Natural killer cell (primary cell): ENCODE results near the gene GAS2L2. TPM values are rescaled to one million over a fixed set of nuclear protein-coding genes. Genes with fewer than 3 reads are reported as not detected.
A peak's percentile ranks its signal among the peaks of the same experiment; 100 is the strongest.

Experiments used
- ATAC-seq, 3 donors: fragments of 150-1000 bp in 2 of 3; fragments of 200-7000 bp in 1 of 3; cut with Tn5 transposase; 1 replicate in 1 of 3; 2 replicates in 2 of 3; pipeline ENCODE4 v1.10.0; 2021; ENCODE audit warnings: mild to moderate bottlenecking in 2 of 3, moderate library complexity in 2 of 3
- DNase-seq, 2 donors: peaks; one replicate each; pipeline versions ENCODE4 v3.0.0 to v3.0.0-alpha.2; 2013 to 2021; ENCODE audit warnings: mixed read lengths in 1 of 2
- H3K27ac ChIP-seq: one replicate; pipeline ENCODE4 v1.5.1; 2013; ENCODE audit warnings: mild to moderate bottlenecking, low read length
- H3K27me3 ChIP-seq: one replicate; pipeline ENCODE4 v1.6.1; 2013; ENCODE audit warnings: low read length; ENCODE audit not compliant: control insufficient read depth, insufficient read depth
- H3K36me3 ChIP-seq: one replicate; pipeline ENCODE4 v1.6.1; 2013; ENCODE audit warnings: low read length; ENCODE audit not compliant: control insufficient read depth, insufficient read depth
- H3K4me1 ChIP-seq: one replicate; pipeline ENCODE4 v1.6.1; 2013; ENCODE audit warnings: low read length; ENCODE audit not compliant: control insufficient read depth, insufficient read depth
- H3K4me3 ChIP-seq: one replicate; pipeline ENCODE4 v1.5.1; 2013; ENCODE audit warnings: low read length
- H3K9me3 ChIP-seq: one replicate; pipeline ENCODE4 v1.6.1; 2013; ENCODE audit warnings: low read length; ENCODE audit not compliant: control insufficient read depth, insufficient read depth
- H3K27ac Mint-ChIP-seq, 2 donors: one replicate each; pipeline ENCODE4 v1.8.0; 2022; ENCODE audit warnings: mild to moderate bottlenecking in 2 of 2, mixed read lengths in 2 of 2, moderate library complexity in 1 of 2
- H3K27me3 Mint-ChIP-seq, 2 donors: one replicate each; pipeline ENCODE4 v1.8.0; 2022; ENCODE audit warnings: low read depth in 2 of 2, mixed read lengths in 2 of 2
- H3K36me3 Mint-ChIP-seq: one replicate; pipeline ENCODE4 v1.8.0; 2022; ENCODE audit warnings: mixed read lengths
- H3K4me1 Mint-ChIP-seq, 2 donors: one replicate each; pipeline ENCODE4 v1.8.0; 2022; ENCODE audit warnings: mixed read lengths in 2 of 2
- H3K4me3 Mint-ChIP-seq: one replicate; pipeline ENCODE4 v1.8.0; 2022; ENCODE audit warnings: mild to moderate bottlenecking, moderate library complexity, mixed read lengths
- H3K9me3 Mint-ChIP-seq, 2 donors: one replicate each; pipeline ENCODE4 v1.8.0; 2022; ENCODE audit warnings: mixed read lengths in 2 of 2
- CTCF ChIP-seq: fragments of 200-600 bp; IDR thresholded peaks from one replicate; pipeline ENCODE4 v1.8.0; 2022; ENCODE audit warnings: antibody characterized with exemption
- WGBS: methylation state at CpG from one replicate; pipeline ENCODE4 v1.1.7; 2013; ENCODE audit warnings: missing lambda C conversion rate; ENCODE audit not compliant: insufficient coverage; 5-methylcytosine and 5-hydroxymethylcytosine counted together
- intact Hi-C: fragments of 100-400 bp; cut with micrococcal nuclease; formaldehyde crosslinking; loops from one replicate; pipeline ENCODE4 v1.14.2; 2022
- total RNA-seq, 4 donors: library from RNA; stranded (reverse); fragments of 120-200 nt in 1 of 4; gene quantifications; one replicate each; pipeline versions ENCODE4 v1.2.3 to v1.2.4, GENCODE V29; 2013 to 2022

Gene GAS2L2
- total RNA-seq, 3 donors from 2014 or later (not counting 1 experiment from before 2014, with no cell fraction given) = 0.23 TPM; not detected in 2

GRCh38 chr17:35742896-35743477 is 10.1 kb downstream of the GAS2L2 start:
- no peak for TF ChIP-seq CTCF
- Histone ChIP-seq H3K4me1 (peaks cover 12% of the 10 kb centered on the region), H3K27ac (no peak overlapping the region), H3K4me3 (no peak overlapping the region), H3K9me3 (no peaks in the 10 kb centered on the region), H3K36me3 (no peaks in the 10 kb centered on the region), H3K27me3 (peaks cover 9% of the 10 kb centered on the region)
- intact Hi-C loops = no loop called here
- no peak for DNase-seq
- H3K36me3 Mint-ChIP-seq = no peaks in the 10 kb centered on the region
- H3K9me3 Mint-ChIP-seq = no peaks in the 10 kb centered on the region
- 88% methylated on average over 7 of the region's 7 CpGs for WGBS
- H3K27ac Mint-ChIP-seq = no peak overlapping the region
- H3K4me1 Mint-ChIP-seq = peaks cover 0 to 5% of the 10 kb centered on the region in 2 donors
- no peak overlapping the region for H3K4me3 Mint-ChIP-seq
- ATAC-seq = no peak
- peaks cover 20 to 28% of the 10 kb centered on the region in 2 donors for H3K27me3 Mint-ChIP-seq

- Histone ChIP-seq H3K27ac (no peak overlapping the region), H3K4me3 (no peak overlapping the region), H3K4me1 (peaks cover 11% of the 10 kb centered on the region), H3K9me3 (no peaks in the 10 kb centered on the region), H3K27me3 (peaks cover 5% of the 10 kb centered on the region), H3K36me3 (no peaks in the 10 kb centered on the region)
- WGBS = 87% methylated on average over 5 of the region's 7 CpGs
- Mint-ChIP-seq H3K27ac (no peak overlapping the region), H3K27me3 (peaks cover 20 to 28% of the 10 kb centered on the region in 2 donors), H3K4me3 (no peak overlapping the region), H3K36me3 (no peaks in the 10 kb centered on the region), H3K9me3 (no peaks in the 10 kb centered on the region), H3K4me1 (peaks cover 0 to 5% of the 10 kb centered on the region in 2 donors)
- DNase-seq (no peak), ATAC-seq (no peak)
- no peak for TF ChIP-seq CTCF
- intact Hi-C loops = no loop called here
Observed at GRCh38 chr17:35742496-35742895, 10.5 kb downstream of the GAS2L2 start.

GRCh38 chr17:35740997-35741931 is 11.8 kb downstream of the GAS2L2 start:
- Mint-ChIP-seq H3K9me3 (no peaks in the 10 kb centered on the region), H3K36me3 (no peaks in the 10 kb centered on the region), H3K4me1 (peaks cover 0 to 5% of the 10 kb centered on the region in 2 donors), H3K27me3 (peaks cover 20 to 28% of the 10 kb centered on the region in 2 donors), H3K27ac (no peak overlapping the region), H3K4me3 (no peak overlapping the region)
- ATAC-seq (peak; percentile 25 to 73 (median 68)), DNase-seq (peak in 1 of 2 donors; percentile 29)
- TF ChIP-seq CTCF = no peak
- no peak overlapping the region for H3K27ac ChIP-seq
- H3K9me3 ChIP-seq = no peaks in the 10 kb centered on the region
- intact Hi-C loops = no loop called here
- H3K36me3 ChIP-seq = no peaks in the 10 kb centered on the region
- 22% methylated on average over 70 of the region's 73 CpGs for WGBS
- H3K27me3 ChIP-seq = peaks cover 4% of the 10 kb centered on the region
- no peak overlapping the region for H3K4me3 ChIP-seq
- peaks cover 6% of the 10 kb centered on the region for H3K4me1 ChIP-seq
